Measurements from ENCODE around the gene OR10AD1. TPM values are rescaled to one million over a fixed set of nuclear protein-coding genes. Genes with fewer than 3 reads are reported as not detected.
A peak's percentile ranks its signal among the peaks of the same experiment; 100 is the strongest.

OR10AD1 gene
- total RNA-seq, 1 donor from 2014 or later, result not detected

GRCh38 chr12:48193623-48194022 lies 9.5 kb downstream of the OR10AD1 start:
- DNase-seq (ENCODE audit: low spot score), result no peak
- no peak for ATAC-seq

- no peak for ATAC-seq
Measured at GRCh38 chr12:48192861-48193260, 10.2 kb downstream of the OR10AD1 start.

GRCh38 chr12:48191096-48191495 lies 12.0 kb downstream of the OR10AD1 start:
- ATAC-seq (no peak), DNase-seq (ENCODE audit: low spot score) (no peak)

More at GRCh38 chr12:48192861-48193260, 10.2 kb downstream of the OR10AD1 start:
- no peak for DNase-seq (ENCODE audit: low spot score)

GRCh38 chr12:48189331-48190125 lies 13.6 kb downstream of the OR10AD1 start:
- ATAC-seq, result peak; percentile 95
- no peak for DNase-seq (ENCODE audit: low spot score)

- DNase-seq (ENCODE audit: low spot score) (no peak), ATAC-seq (no peak)
Measured at GRCh38 chr12:48187916-48188695, 15.0 kb downstream of the OR10AD1 start.

- ATAC-seq (no peak), DNase-seq (ENCODE audit: low spot score) (no peak)
Measured at GRCh38 chr12:48185181-48185919, 17.7 kb downstream of the OR10AD1 start.

GRCh38 chr12:48184549-48184922 lies 18.6 kb downstream of the OR10AD1 start:
- no peak for DNase-seq (ENCODE audit: low spot score)
- no peak for ATAC-seq

GRCh38 chr12:48183876-48184548 lies 19.1 kb downstream of the OR10AD1 start:
- peak; percentile 13 for ATAC-seq
- no peak for DNase-seq (ENCODE audit: low spot score)

GRCh38 chr12:48183091-48183875 lies 19.8 kb downstream of the OR10AD1 start, which contains the start of gene CCDC184:
Gene CCDC184 (plus strand): TSS chr12:48183644. CDS start chr12:48184123, 479 bp downstream.
- ATAC-seq (peak; percentile 63), DNase-seq (ENCODE audit: low spot score) (peak; percentile 49)

GRCh38 chr12:48182631-48183030 lies 20.5 kb downstream of the OR10AD1 start:
- DNase-seq (ENCODE audit: low spot score) (no peak), ATAC-seq (no peak)

- ATAC-seq (no peak), DNase-seq (ENCODE audit: low spot score) (no peak)
Measured at GRCh38 chr12:48180857-48181495, 22.1 kb downstream of the OR10AD1 start.

GRCh38 chr12:48180424-48180823 lies 22.7 kb downstream of the OR10AD1 start:
- DNase-seq (ENCODE audit: low spot score), result no peak
- no peak for ATAC-seq

- no peak for ATAC-seq
Measured at GRCh38 chr12:48179466-48179865, 23.6 kb downstream of the OR10AD1 start.

GRCh38 chr12:48177982-48178381 lies 25.1 kb downstream of the OR10AD1 start:
- no peak for ATAC-seq

More at GRCh38 chr12:48179466-48179865, 23.6 kb downstream of the OR10AD1 start:
- DNase-seq (ENCODE audit: low spot score), result no peak

GRCh38 chr12:48176417-48176751 lies 26.7 kb downstream of the OR10AD1 start:
- ATAC-seq (no peak), DNase-seq (ENCODE audit: low spot score) (no peak)

More at GRCh38 chr12:48177982-48178381, 25.1 kb downstream of the OR10AD1 start:
- DNase-seq (ENCODE audit: low spot score), result no peak

GRCh38 chr12:48175613-48176416 lies 27.3 kb downstream of the OR10AD1 start:
- DNase-seq (ENCODE audit: low spot score) (no peak), ATAC-seq (no peak)

GRCh38 chr12:48169011-48169410 lies 34.1 kb downstream of the OR10AD1 start:
- DNase-seq (ENCODE audit: low spot score) (no peak), ATAC-seq (no peak)

All from left lobe of liver (tissue), 2 donors.